Astrocyte (in vitro differentiated cells and primary cell): ENCODE results near the gene FCN2.

Experiments
- CTCF ChIP-seq: IDR thresholded peaks from 2 replicates; pipeline ENCODE4 v1.5.1; 2011; ENCODE audit warnings: low read depth, mild to moderate bottlenecking, inconsistent platforms, low read length, moderate library complexity; ENCODE audit not compliant: insufficient read depth
- EZH2 ChIP-seq: IDR thresholded peaks from 2 replicates; pipeline ENCODE4 v1.6.1; 2012; ENCODE audit warnings: mild to moderate bottlenecking, low read length, inconsistent platforms; ENCODE audit not compliant: insufficient read depth

GRCh38 chr9:134842321-134842720 lies 38.3 kb upstream of the FCN2 start:
- TF ChIP-seq CTCF: no peak
- no peak for TF ChIP-seq EZH2
